ENCODE data around the gene CCNB2.

The CCNB2 gene

DNA sequence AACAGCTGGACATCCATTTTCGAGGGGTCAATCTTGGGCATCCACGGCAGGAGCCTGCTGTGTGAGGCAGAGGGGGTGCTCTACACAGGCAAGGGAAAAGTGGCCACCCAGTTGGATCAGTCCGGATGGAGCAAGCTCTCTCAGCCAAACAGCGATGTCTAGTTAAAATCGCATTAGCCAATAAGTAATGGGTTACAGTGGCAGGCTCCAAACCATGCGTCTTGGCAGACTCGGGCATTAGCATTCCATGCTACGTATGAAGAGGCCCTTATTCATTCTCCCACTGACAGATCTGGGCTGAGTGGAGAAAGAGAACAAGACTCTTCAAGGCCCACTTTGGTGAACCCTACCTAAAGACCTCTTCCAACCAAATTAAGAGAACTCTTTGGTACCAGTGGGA is 49.3 kb downstream of the CCNB2 start:
- TF ChIP-seq, protein P1, sequence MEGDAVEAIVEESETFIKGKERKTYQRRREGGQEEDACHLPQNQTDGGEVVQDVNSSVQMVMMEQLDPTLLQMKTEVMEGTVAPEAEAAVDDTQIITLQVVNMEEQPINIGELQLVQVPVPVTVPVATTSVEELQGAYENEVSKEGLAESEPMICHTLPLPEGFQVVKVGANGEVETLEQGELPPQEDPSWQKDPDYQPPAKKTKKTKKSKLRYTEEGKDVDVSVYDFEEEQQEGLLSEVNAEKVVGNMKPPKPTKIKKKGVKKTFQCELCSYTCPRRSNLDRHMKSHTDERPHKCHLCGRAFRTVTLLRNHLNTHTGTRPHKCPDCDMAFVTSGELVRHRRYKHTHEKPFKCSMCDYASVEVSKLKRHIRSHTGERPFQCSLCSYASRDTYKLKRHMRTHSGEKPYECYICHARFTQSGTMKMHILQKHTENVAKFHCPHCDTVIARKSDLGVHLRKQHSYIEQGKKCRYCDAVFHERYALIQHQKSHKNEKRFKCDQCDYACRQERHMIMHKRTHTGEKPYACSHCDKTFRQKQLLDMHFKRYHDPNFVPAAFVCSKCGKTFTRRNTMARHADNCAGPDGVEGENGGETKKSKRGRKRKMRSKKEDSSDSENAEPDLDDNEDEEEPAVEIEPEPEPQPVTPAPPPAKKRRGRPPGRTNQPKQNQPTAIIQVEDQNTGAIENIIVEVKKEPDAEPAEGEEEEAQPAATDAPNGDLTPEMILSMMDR (IDR thresholded peaks at IDR 0.05; ENCODE audit: insufficient read depth, low read depth, low read length, missing control alignments): no peak
- DNase-seq (ENCODE audit: low read depth): no peak
- H3K4me3 ChIP-seq (ENCODE audit: low read depth, low read length): no peak overlapping the region

DNA sequence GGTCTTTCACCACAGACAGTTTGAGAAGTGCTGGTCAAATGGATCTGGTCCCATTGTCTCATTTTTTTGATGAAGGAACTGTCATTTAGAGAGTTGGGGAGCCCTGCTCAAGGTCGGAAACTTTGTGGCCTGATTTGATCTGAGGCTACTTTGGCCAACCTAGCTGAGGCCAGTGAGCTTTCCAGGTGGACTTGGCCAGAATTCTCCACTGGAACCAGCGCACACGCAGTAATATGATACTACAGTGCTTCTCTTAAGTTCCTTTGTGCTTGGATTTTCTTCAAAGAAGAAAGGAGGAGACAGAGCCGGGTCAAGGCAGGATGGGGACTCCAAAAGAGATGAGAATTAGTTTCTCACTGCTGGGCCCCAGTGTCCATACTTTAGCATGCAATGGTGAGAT is 50.5 kb downstream of the CCNB2 start:
- DNase-seq (ENCODE audit: low read depth): no peak
- TF ChIP-seq, protein P1 (IDR thresholded peaks at IDR 0.05; ENCODE audit: insufficient read depth, low read depth, low read length, missing control alignments): no peak

DNA sequence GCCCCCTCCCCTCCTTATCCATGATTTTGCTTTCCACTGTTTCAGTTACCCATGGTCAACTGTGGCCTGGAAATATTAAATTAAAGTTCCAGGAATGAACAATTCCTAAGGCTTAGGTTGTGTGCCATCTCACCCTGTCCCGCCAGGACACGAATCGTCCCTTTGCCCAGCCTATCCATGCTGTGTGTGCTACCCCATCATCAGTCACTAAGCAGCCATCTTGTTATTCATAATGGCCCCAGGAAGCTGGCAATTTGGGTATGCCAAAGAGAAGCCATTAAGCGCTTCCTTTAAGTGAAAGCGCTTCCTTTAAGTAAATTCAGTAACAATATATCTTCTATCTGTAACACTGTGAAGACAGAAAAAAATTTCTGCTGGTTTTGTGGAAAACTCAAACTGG is 52.5 kb downstream of the CCNB2 start:
- no peak overlapping the region for H3K4me3 ChIP-seq (ENCODE audit: low read depth, low read length)
- TF ChIP-seq, protein P1 (IDR thresholded peaks at IDR 0.05; ENCODE audit: insufficient read depth, low read depth, low read length, missing control alignments): no peak
- DNase-seq (ENCODE audit: low read depth): no peak

More for the DNA sequence above, 50.5 kb downstream of the CCNB2 start:
- no peak overlapping the region for H3K4me3 ChIP-seq (ENCODE audit: low read depth, low read length)

DNA sequence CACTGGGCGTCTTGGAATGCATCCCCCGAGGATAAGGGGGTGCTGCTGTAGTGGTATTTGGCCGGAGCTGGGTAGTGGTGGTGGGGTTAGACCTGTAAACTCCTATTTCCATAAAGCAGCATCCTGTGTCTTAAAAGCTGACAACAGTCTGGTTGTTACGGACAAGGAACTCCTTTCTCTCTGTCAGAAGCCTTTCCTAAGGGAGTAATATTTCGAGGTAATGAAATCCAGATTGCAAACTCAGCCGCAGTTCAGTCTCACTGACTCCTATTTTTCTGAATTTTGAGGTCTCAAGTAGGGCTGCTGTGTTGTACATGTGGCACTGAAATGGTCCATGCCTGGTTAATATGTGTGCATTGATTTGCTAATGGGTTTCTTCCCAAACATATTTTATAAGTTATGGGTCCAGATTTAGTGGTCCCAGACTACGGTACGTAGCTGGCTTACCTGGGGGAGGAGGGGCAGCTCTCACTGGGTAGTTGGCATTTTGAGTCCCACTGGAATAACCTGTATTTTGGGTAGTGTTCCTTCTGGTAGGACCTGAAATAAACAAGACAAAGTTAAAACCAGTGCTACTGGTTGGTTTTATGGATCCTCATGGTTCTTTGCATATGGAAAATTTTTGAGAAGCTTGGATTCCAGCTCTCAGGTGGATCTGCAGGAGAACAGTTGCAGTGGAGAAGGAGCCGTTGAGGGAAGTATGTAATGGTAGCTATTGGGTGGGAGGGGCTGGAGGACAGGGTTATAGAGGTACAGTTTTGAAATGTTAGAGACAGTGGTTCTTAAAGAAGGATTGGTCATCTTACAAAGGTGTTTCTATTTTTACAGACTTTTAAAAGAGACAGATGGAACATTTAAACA is 53.1 kb downstream of the CCNB2 start:
- TF ChIP-seq, protein P1 (IDR thresholded peaks at IDR 0.05; ENCODE audit: insufficient read depth, low read depth, low read length, missing control alignments): no peak
- no peak overlapping the region for H3K4me3 ChIP-seq (ENCODE audit: low read depth, low read length)
- DNase-seq (ENCODE audit: low read depth): no peak

DNA sequence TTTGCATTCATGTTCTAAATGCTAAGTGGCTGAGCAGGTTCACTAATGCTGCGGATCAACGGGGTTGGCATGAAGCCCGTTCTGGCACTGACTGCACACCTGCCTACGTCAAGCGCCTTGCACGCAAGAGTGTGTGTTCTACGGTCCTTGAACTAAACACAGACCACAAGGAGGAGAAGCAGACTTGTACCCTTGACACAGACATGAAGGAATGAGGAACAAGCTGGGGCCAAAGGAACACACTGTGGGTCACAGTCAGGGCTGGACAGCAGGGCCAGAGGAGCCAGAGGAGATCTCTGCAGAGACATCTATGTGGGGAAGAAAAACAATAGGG is 53.7 kb downstream of the CCNB2 start:
- TF ChIP-seq, protein P1 (IDR thresholded peaks at IDR 0.05; ENCODE audit: insufficient read depth, low read depth, low read length, missing control alignments): no peak
- DNase-seq (ENCODE audit: low read depth): no peak
- H3K4me3 ChIP-seq (ENCODE audit: low read depth, low read length): no peak overlapping the region

DNA sequence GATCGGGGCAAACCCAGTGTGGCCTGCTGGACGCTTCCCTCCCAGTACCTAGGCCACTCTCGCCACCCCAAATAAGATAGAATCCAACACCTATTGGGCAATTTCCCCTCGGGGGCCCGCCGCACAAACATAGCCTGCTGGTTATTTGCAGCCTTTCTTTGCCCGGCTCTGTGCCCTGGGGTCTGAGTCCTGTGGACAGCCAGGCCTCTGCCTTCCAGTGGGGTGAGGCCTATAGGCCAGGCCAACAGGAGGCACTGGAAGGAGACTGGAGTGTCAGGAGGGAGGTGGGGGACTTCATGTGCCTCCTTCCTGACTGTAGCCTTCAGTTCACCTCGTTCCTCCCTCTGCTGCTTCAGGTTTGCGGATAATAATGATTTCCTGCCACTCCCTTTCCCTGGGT is 54.3 kb downstream of the CCNB2 start:
- DNase-seq (ENCODE audit: low read depth): no peak
- TF ChIP-seq, protein P1 (IDR thresholded peaks at IDR 0.05; ENCODE audit: insufficient read depth, low read depth, low read length, missing control alignments): no peak
- no peak overlapping the region for H3K4me3 ChIP-seq (ENCODE audit: low read depth, low read length)
